Measurements from ENCODE around the gene GRK5.

GRK5 gene

DNA sequence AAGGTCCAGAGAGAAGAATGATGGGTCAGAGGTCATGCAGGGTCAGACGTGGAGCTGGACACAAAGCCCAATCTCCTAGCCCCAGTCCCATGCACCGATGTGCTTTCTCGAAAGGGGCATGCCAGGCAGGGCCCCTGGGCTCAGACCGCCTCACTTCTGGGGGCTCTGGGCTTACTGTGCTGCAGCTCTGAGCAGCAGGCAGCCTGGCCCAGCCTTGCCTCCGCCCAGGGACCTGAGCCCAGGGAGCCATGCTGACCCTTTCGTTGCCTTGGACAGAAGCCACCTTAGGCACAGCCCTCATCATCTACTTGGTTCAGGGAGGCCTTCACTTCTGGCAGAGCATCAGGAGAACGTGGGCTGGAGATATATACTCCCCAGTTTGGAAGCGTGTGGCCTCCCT is 161.2 kb downstream of the GRK5 start:
- peak overlapping the region; percentile 36; the same call in 1 of the 2 replicates for H3K4me3 ChIP-seq (ENCODE audit: low read depth, low read length)

DNA sequence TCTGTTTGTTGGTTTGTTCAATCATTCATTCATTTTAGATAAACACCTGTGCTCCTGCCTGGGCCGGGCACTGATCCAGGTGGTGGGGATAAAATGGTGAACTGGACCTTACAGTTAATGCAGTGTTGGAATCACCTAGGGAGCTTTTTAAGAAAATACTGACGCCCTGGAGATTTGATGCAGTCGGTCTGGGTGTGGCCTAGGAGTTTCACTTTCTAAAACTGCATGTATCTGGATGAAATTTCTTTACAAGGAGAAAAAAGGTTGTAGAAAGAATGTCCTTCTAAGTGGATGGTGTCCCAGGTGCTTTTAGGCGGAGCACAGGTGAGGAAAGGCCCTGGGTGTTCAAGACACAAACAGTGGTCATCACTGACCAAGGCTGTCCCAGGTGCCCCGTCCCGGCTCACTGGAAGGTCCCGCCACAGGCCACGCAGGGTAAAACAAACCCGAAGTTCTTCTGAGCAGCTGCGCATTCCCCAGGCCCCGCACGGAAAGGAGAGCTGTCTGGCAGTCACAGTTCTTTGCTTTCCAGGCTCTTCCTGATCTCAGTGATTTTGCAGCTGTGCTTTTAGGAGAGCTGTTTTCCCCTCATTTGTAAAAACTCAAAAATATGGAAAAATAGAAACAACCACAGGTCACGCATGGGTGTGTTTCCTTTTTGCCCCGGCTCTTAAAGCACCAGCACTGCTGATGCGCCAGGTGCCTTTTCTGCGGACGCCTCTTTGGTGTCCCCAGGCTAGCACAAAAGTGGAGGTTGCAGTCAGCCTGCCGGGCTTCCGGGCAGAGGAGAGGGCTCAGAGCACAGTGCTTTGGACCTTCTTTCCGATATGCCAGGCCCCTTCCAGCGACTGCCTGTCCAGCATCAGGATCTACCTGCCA is 161.9 kb downstream of the GRK5 start:
- TF ChIP-seq, protein P1, sequence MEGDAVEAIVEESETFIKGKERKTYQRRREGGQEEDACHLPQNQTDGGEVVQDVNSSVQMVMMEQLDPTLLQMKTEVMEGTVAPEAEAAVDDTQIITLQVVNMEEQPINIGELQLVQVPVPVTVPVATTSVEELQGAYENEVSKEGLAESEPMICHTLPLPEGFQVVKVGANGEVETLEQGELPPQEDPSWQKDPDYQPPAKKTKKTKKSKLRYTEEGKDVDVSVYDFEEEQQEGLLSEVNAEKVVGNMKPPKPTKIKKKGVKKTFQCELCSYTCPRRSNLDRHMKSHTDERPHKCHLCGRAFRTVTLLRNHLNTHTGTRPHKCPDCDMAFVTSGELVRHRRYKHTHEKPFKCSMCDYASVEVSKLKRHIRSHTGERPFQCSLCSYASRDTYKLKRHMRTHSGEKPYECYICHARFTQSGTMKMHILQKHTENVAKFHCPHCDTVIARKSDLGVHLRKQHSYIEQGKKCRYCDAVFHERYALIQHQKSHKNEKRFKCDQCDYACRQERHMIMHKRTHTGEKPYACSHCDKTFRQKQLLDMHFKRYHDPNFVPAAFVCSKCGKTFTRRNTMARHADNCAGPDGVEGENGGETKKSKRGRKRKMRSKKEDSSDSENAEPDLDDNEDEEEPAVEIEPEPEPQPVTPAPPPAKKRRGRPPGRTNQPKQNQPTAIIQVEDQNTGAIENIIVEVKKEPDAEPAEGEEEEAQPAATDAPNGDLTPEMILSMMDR (IDR thresholded peaks at IDR 0.05; ENCODE audit: low read depth, low read length, missing control alignments): no peak
- H3K4me3 ChIP-seq (ENCODE audit: low read depth, low read length): peak overlapping the region; percentile 36
- no peak for DNase-seq (ENCODE audit: low read depth)

More for the DNA sequence above, 161.2 kb downstream of the GRK5 start:
- no peak for DNase-seq (ENCODE audit: low read depth)
- TF ChIP-seq, protein P1 (IDR thresholded peaks at IDR 0.05; ENCODE audit: low read depth, low read length, missing control alignments): no peak

DNA sequence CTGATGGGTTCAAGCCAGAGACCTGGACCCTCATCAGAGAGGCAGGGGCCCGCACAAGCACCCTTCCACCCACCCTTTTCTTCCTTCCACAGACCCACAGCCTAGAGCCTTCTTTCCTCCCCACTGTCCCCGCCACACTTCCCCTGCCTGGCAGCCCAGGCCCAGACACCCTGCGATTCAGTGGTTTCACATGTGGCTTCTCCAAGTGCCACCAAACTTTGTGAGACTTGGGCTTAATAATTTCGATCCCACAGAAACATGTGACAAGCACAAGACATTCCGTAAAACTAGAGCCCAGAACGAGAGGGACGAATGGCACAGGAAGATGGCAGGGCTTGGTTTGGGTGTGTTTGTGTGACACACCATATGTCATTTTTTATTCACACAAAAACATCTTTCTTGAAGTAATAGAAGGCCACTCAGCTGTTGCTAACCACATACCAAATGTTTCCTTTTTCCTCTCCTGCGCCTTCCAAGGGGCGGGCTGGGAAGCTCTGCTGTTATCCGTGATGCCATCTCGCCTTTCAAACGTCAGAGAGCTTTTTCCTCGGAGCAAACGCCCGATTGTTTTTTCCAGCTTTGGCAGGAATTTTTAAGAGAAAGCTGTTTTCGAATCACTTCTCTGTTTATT is 162.9 kb downstream of the GRK5 start:
- DNase-seq (ENCODE audit: low read depth): no peak
- no peak overlapping the region; the same call in 1 of the 2 replicates for H3K4me3 ChIP-seq (ENCODE audit: low read depth, low read length)
- TF ChIP-seq, protein P1 (IDR thresholded peaks at IDR 0.05; ENCODE audit: low read depth, low read length, missing control alignments): no peak

DNA sequence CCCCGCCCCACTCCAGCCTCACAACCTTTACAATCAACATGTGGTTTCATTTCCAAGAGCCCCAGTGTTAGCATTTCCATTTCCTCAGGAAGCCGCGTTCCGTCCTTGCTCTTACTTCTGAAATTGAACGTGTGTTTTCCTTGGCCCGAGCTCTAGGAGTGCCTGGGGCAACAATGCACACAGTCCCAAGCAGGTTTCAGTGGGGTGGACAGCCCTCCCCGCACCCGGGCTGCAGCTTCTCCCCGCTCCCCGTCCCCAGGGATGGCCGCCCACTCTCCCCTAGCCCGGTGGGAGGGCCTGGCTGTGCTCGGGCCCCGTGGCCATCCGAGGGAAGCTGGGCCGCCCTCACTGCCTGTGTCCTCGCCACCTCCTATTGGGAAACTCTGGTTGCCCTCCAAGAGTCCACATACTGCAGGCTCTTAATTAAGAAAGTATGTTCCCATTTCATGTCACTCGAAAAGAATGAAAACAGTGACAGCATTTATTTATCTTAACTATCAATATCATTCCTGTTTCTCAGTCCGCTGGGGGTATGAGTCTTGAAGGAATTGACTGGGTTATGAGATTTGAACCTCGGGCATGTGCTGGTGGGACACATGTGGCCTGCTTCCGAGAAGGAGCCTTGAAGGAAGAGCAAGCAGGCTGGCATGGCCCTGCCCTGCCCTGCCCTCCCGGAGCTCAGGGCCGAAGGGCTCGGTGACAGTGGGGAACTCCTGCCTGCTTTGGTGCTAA is 163.8 kb downstream of the GRK5 start:
- TF ChIP-seq, protein P1 (IDR thresholded peaks at IDR 0.05; ENCODE audit: low read depth, low read length, missing control alignments): no peak
- DNase-seq (ENCODE audit: low read depth): no peak
- H3K4me3 ChIP-seq (ENCODE audit: low read depth, low read length): no peak overlapping the region

DNA sequence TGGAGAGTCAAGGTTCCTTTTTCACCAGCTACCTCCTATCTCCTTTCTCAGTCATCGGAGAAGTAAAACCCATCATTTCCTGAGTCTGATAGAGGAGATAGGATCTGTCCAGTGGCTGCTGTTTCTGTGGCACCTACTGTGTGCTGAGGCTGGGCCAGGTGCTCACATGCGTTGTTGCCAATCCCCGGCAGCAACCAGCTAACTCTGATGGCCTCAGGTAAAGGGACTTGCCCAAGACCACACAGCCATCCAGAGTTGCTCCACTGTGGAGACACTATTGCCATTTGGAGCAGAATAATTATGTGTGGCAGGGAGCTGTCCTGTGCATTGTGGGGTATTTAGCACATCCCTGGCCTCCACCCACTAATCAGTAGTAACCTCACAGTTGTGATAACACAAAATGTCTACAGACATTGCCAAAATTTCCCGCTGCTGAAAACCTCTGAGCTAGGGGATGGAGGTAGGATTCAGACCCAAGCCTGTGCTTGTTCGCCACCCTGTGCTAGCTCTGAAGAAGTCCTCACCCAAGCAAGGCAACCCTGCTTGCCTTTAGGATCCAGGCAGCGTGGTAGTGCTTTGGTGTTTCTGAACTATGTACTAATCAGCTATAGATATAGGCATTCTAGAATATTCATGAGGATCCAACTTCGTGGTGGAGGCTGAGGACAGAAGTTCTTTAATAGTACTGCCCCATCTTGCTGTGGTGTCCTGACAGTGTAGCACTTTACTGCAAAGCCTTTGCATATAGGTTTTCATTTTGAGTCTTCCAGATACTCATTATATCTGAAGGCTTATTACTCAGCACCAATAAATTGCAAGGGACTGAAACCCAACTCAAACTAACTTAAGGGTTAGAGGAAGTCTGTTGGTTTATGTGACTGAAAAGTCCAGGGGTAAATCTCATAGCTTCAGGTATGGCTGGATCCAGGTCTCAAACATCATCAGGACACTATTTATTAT is 164.6 kb downstream of the GRK5 start:
- no peak overlapping the region for H3K4me3 ChIP-seq (ENCODE audit: low read depth, low read length)
- no peak for DNase-seq (ENCODE audit: low read depth)
- TF ChIP-seq, protein P1 (IDR thresholded peaks at IDR 0.05; ENCODE audit: low read depth, low read length, missing control alignments): peak; percentile 10
